RPMI8226 (cell line): ENCODE results near the gene GP2.
A peak's percentile ranks its signal among the peaks of the same experiment; 100 is the strongest.

Experiments
- DNase-seq: peaks from one replicate; pipeline ENCODE4 v3.0.0-alpha.2; 2015

The GP2 gene

DNA sequence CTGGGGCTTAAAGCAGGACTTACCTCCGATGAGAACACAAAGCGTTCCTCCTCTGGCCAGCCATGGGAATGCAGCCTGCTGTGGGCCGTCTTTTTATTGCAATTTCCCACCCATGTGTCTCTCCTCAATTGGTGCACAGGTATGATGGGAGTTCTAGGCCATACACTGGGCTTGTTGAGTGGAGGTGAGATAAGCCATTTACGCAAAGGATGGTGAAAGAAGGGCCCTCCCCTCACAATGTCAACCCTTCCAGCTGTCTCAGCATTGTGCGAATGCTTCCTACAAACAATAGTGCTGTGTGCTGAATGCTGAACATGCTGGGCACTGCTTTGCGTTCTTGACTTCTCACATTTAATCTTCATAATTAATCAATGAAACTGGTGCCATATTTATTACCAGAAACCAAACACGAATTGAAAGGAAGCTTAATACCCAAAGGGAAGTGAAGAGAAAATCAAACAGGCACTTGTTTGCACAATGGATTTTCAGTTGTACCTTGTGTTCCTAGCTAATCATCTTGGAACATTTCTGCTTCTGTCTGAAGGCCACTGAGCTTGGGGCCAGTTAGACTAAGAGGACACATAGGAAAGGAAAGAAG, at the start of gene GP2:
TSS of gene GP2 (minus strand) at position 70 of the 598 bp plus-strand sequence. CDS start 1,082 bp downstream, outside the sequence.
- no peak for DNase-seq

DNA sequence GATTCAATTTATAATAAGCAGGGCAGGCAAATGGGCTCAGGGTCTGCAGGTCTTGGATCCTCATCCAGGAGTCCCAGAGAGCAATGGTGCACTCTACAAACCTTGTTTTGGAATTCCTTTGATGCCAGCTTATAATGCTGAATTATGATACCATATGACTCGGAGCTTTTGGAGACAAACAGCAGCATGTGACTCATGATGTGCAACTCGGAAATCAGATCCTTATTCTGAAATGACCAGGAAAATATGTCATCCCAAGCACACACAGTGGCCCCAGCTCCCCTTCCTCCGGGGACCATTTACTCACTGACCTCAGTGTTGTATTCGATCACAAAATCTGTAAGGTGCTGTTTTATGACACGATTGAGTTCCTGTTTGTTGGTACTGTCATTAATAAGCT, 45.4 kb upstream of the GP2 start:
- no peak for DNase-seq

DNA sequence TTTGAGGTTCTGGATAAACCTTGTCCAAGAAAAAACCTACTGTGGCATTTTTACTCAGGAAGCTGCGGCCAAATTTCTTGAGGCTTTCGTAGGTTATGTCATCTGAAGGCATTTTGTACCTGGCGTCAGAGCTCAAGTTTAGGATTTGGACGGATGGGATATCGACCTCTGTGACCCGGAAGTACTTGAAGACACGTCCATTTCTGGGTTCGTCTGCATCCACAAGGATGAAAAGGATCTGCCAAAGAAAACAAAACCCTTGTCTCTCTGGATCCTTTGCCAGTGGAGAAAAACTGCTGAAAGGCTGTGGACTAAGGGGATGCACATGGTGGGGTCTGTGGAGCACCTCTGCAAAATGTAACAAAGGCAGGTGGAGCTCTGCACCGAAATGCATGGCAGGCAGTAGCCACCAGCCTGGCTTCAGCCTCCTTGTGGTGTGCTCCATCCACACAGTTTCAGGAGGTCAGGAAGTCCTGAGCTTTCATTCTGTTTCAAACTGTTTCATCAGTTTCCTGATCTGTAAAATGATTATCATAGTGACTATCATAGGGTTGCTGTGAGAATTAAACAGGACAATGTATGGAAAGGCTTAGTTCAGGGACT, 42.2 kb upstream of the GP2 start:
- DNase-seq = no peak

DNA sequence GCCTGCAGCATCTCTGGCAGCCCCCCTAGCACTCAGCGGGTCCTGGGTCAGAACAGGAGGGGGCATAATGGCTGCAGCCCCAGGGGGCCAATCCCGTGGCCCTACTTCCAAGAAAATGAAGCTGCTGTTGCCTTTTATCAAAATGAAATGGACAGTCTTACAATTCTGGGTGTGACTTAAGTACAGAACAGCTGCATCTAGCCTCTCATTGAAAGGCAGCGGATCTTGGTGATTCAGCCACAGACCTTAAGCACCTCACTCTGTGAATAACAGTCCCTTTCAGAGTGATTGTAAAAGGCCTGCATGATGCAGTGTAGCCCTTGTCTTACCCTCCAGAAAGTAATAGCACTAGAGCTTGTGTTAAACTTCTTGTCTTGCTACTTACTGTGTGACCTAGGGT, 36.7 kb upstream of the GP2 start:
- no peak for DNase-seq

DNA sequence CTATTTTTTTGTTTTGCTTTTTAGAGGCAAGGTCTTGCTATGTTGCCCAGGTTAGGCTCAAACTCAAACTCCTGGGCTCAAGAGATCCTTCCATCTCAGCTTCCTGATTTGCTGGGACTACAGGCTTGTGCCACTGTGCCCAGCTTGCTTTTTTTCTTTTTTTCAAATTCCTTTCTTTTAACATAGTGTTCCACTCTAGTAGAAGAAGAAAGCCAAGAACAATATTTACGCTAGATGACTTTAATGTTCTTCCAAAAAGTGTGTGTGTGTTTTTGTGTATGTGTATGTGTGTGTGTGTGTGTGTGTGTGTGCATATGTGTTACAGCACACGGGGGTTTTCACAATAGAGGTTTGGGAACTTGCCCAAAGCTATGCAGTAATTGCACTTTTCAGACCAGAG, 35.9 kb upstream of the GP2 start:
- DNase-seq = no peak

DNA sequence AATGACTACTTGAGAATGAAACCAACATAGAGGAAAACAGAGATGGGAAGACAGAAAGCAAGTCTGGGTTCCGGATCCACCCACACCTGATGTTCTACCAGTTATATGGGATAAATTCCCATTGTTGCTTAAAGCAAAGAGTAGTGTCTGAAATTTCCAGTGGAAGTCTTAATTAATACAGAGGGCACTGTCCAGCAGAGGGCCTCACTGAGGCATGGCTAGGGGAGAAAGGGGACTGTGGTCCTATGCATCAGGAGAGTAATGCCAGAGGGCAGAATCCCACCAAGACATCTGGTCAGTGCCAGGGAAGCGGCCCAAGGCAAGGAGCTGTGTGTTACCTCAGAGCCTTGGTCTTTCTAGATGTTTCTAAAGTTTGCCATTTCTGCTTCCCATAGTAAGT, 32.7 kb upstream of the GP2 start:
- peak; percentile 16 for DNase-seq

DNA sequence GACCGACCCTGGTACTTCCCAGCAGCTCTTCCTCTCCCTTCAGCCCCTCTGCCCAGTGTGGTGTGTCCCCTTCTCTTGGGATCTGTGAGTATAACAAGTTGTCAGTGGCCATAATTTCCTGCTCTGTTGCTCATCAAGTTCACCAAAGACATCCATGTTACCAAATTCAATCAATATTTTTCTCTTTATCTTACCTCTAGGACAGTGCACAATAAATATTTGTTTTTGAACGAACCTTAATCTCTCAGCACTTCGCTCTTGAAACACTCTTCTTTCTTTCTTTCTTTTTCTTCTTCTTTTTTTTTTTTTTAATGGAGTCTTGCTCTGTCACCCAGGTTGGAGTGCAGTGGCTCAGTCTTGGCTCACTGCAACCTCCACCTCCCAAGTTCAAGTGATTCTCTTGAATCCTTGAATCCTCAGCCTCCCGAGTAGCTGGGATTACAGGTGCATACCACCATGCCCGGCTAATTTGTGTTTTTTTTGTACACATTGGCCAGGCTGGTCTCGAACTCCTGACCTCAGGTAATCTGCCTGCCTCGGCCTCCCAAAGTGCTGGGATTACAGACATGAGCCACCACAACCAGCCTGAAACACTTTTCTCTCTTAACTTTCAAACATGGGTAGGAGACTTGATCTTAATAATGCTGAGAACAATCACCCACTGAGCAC, 27.9 kb upstream of the GP2 start:
- DNase-seq = no peak

DNA sequence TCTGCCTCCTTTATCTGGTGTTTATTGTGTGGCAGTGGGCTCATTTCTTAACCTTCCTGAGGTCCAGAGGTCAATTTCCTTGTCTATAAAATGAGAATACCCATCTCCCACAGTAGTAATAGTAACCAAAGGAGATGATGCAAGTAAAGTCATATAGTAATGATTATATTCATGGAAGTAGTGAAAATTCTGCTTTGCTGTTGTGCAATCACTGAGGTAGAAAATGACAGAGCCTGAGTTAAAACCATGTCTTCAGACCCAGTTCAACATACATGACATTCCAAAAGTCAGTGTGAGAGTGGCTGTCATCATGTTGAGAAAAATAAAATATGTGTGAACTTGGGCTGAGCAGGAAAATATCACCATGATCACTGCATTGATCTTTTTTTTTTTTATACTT, 26.1 kb upstream of the GP2 start:
- DNase-seq = no peak

DNA sequence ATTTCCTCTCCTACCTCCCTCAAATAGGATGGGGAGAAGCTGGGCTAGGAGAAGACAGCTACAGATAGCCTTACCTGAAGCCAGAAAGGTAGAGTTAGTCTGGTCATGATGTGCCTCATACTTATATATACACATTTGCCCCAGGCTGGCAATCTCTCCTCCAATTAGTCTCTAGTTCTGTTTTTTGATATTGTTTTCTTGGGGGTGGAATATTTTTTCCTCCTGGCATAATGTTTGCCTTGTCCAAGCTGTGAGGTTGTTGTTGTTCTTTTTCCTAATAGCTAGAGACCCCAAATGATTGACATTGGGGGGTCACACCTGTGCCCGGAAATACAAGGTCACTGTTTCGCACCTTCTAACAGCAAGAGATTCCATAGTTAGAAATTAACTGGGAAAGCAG, 25.3 kb upstream of the GP2 start, which contains the start of gene UMOD:
TSS of gene UMOD (minus strand) at position 101 of the 400 bp plus-strand sequence. CDS start 1,978 bp downstream, outside the sequence.
- DNase-seq = no peak

DNA sequence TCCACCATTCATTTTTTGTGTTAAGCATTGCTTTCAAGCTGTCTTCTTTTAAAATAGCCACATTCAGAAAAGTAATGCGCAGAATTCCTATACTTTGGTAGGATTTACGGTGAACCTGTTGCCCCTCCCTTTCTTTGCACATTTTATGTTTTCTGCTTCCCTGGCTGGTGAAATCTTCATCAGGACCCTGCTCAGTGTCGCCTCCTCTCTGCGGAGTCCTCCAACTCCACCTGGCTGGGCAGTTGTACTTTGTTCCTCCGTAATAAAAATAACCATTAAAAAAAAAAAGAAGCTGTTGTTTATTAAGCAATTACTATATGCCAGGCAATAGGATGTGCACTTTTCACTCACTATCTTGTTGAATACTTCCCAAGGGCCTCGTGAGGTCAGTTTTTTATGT, 22.3 kb upstream of the GP2 start:
- no peak for DNase-seq

DNA sequence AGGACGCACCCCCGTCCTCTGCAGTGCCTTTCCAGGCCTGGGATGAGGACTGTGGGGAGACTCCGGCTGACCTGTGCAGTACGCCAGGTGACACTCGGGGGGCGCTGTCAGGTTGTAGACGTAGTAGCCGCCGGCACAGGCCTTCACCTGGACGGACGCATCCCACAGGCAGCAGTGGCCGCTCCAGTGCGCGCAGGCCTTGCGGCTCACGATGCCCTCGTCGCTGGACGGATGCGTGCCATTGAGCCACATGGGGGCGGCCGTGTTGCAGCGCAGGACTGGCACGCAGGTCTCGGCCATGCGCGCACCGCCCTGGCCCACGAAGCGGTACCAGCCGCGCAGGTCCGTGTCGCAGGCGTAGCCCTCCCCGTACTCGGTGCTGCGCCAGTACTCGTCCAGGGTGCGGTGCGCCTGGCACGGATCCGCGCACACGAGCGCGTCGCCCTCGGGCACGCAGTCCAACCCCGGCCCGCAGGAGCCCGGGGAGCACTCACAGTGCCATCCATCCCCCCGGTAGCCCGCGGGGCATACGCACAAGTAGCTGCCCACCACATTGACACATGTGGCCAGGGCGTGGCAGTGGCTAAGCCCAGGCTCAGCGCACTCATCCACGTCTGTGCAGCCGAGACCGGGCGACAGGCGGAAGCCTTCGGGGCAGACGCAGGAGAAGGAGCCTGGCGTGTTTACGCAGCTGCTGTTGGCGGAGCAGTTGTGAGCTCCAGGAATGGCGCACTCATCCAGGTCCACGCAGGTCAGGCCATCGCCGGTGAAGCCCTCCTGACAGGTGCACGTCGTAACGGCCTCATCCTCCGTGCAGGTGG, 21.3 kb upstream of the GP2 start:
- no peak for DNase-seq

DNA sequence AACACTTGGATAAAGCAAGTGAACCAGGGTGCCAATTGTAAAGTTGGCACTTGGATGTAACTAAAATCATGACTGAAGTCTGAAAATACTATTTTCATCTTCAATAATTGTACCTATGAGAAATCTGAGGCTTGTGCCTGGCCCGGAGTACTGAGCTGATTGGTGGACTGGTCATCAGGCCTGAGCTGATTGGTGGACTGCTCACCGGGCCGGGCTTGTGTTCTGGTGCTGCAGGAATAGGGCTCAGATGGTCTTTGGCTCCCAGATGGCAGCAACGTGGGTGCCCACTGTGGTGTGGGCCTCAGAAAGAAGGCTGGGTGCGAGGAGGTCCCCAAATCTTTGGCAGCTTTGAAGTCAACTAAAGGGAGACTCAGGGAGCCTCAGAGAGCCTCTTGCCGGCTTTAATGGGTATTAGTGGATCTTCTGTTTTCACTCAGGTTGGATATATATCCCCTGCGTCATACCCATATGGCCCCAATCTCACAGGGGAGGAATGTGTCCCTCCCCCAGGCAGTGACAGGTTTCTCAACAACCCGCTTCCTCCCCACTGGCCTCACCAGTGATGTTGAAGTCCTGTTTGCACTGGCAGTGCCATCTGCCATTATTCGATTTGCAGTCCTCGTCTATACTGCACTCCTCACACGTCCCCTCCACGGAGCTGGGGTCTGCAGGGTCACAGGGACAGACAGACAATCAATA, 20.5 kb upstream of the GP2 start:
- no peak for DNase-seq

DNA sequence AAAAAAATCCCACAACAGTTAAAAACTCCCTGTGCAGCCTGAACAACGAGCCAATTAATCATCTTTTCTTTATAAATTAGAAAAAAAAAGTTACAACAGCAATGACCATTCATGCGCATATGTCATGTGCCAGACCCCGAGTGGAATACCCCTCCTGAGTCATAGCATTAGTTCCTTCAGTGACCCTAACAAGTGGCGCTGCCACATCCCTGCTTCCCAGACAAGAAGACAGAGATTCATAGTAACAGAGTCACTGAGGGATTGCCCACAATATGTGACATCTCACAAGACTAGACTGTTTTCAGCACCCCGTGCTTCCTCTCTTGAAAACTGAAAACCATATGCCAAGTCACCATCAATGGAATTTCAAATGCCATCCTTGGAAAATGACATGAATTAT, 17.3 kb upstream of the GP2 start:
- no peak for DNase-seq

DNA sequence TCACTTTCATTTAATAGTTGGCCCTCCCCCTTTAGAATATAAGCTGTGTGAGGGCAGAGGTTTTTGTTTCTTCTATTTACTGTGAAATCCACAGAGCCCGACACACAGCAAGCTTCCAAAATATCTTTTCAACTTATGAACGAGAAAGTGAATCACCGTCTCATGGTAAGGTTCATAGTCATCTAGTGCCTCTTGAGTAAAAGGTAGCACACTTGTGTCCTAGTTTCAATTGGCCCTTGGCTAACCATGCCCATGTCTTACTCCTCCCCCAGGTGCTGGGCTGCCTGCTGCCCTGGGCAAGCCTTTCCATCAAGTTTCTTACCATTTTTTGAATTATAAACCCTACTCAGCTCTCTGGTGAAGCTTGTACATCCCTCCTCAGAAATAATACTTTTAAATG, 12.4 kb upstream of the GP2 start:
- DNase-seq = no peak

DNA sequence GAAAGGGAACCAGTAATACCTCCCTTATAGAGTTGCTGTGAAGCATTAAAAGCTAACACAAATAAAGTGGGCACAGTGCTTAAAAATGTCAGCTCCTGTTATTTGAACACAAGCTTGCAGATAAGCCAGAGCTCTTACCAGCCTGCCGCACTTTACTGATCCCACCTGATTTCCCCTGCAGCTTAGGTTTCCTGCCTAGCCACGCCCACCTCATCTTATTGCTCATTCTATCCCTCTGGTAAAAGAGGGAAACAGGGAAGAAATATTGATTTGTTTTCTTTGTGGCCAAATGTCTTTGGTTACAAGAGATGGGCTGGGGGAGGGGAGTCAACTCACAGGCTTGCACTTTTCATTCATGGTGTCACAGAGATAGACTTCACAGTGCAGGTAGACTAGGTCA, 9.6 kb upstream of the GP2 start:
- DNase-seq = no peak

DNA sequence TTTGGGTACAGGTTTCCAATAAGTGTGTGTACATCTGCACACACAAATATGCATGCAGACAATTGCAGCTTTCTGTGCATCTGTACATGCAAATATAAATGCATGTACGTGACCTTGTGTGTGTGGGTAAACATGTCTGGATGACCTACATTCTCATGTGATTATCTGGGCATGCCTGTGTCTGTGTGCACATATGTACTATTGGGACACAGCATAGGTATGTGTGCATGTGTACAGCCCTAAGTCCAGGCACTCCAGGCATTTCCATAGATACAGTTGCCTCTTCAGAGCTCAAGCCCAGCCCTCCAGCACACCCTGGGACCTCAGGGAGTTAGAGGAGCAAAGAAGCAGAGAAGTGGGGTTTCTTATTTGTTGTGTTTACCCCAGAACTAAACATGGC, 7.1 kb upstream of the GP2 start:
- no peak for DNase-seq

DNA sequence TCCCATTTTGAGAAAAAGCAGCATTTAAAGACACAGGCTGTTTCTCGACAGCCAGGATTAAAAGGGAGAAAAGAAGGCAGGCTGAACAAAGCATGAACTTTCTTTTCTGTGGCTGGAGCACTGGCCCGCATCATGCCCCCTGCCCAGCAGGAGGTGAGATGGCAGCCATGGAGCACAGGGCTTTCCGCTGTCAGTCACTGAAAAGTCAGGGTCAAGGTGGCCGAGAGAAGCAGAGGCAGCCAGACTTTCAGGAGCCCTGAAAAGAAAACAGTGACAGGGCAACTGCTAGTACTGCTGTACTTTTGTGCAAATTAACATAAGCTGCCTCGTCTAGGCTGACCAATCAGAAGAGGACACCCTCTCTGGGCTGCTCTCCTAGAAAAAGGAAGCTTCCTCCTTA, 5.8 kb upstream of the GP2 start:
- no peak for DNase-seq

DNA sequence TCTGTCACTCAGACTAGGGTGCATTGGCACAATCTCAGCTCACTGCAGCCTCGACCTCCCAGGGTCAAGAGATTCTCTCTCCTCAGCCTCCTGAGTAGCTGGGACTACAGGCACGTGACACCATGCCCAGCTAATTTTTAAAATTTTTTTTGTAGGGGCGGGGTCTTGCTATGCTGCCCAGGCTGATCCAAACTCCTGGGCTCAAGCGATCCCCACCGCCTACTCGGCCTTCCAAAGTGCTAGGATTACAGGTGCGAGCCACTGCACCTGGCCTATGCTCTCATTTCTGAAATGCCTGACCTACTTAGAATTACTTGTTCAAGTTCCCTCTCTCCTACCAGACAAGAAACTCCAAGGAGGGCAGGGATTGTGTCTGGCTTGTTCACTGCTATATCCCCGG, 5.1 kb upstream of the GP2 start:
- no peak for DNase-seq

DNA sequence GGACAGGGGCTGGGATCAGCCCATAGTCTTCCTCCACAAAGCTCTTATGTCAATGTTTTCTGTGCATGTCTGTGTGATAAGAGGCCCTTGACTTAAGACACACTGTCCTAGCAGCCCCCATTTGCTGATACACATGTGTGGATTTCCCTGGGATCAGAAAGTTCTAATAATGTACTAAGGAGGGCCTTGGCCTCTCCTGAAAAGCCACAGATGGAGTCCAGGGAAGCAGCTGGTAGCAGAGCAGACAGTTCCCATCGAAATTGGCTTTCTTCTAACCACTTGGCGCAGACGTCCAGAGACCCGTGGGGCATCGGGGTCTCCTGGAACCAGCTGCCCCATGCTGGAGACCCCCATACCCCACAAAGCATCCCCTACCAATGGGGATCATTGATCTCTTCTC, 4.3 kb upstream of the GP2 start:
- DNase-seq = no peak

DNA sequence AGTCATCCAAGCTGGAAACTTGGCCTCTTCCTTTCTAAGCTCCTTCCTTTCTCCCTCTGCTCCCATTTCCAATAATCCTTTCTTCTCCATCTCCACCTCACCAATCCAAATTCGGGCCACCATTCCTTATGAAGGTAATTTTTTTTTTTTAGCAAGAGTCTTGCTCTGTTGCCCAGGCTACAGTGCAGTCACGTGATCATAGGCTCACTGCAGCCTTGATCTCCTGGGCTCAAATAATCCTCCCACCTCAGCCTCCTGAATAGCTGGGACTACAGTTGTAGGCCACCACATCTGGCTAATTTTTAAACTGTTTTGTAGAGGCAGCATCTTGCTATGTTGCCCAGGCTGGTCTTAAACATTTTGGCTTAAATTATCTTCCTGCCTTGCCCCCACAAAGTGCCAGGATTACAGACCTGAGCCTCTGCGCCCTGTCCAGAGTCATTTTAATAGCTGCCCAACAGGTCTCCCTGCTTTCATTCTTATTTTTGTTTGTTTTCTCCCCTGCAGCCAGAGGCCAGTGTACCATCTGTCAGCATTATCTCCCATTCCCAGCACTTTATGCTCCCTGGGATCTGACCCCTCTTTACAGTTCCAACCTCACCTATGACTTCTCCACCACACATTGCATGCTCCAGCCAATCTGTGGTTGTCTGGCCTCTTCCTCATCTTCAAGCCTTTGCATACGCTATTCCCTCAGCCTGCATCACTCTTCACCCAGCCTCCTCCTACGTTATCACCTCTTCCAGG, 2.3 kb upstream of the GP2 start:
- DNase-seq = no peak

DNA sequence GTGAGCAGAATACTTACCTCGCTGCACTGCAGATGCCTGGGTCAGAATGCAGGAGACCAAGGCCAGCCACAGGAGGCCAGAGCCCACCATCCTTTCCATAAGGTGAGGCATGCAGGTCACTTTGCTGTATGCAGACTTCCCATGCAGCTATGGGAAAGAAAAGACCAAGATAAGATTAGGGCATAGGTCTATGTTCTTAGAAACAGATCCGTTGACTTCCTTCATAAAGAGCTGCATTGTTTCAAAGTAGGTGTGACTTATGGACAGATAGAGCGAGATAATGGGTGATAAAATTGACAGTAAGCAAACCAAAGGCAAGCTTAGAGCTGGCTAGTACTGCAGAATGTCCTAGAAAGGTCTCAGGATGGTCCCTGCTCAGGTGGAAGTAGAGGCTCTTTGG, 992 bp downstream of the GP2 start:
- DNase-seq = no peak

DNA sequence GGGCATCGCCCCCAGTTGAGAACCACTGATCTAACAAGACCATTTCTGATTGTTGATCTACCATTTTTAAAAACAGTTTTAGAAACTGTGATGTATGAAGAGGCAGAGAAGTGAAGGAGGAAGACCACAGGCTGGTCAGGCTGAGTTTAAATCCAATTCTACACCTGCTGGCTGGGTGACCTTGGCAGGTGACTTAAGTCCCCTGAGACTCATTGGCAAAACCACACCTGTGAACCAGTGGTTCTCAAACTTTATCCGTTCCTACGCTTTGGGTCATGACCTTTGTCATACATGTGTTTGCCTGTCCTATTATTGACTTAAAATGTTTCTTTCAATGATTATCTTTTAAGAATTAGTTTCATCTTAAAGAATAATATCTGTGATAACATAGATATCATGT, 2.3 kb downstream of the GP2 start:
- no peak for DNase-seq
